GM06990 (cell line): ENCODE data around the gene OCA2.

ENCODE experiments used
- DNase-seq: peaks from one replicate; pipeline ENCODE4 v3.0.0-alpha.2; 2011; ENCODE audit not compliant: insufficient read length; ENCODE audit errors: extremely low read depth
- H3K27me3 ChIP-seq: replicated peaks from 2 replicates; pipeline ENCODE4 v1.6.0; 2011; ENCODE audit warnings: low read length; ENCODE audit not compliant: control insufficient read depth, insufficient read depth
- H3K36me3 ChIP-seq: 2 replicates; pipeline ENCODE4 v1.5.1; 2011; ENCODE audit warnings: low read length; ENCODE audit not compliant: control insufficient read depth, insufficient read depth
- H3K4me3 ChIP-seq: replicated peaks from 2 replicates; pipeline ENCODE4 v1.5.1; 2011; ENCODE audit warnings: low read depth, mild to moderate bottlenecking, control low read depth, low read length
- TF ChIP-seq, protein P1 (sequence below): IDR thresholded peaks from 2 replicates; pipeline ENCODE4 v1.5.1; 2011; ENCODE audit warnings: low read length, control low read depth, mild to moderate bottlenecking, inconsistent platforms; ENCODE audit not compliant: insufficient read depth, poor library complexity, severe bottlenecking

The OCA2 gene

DNA sequence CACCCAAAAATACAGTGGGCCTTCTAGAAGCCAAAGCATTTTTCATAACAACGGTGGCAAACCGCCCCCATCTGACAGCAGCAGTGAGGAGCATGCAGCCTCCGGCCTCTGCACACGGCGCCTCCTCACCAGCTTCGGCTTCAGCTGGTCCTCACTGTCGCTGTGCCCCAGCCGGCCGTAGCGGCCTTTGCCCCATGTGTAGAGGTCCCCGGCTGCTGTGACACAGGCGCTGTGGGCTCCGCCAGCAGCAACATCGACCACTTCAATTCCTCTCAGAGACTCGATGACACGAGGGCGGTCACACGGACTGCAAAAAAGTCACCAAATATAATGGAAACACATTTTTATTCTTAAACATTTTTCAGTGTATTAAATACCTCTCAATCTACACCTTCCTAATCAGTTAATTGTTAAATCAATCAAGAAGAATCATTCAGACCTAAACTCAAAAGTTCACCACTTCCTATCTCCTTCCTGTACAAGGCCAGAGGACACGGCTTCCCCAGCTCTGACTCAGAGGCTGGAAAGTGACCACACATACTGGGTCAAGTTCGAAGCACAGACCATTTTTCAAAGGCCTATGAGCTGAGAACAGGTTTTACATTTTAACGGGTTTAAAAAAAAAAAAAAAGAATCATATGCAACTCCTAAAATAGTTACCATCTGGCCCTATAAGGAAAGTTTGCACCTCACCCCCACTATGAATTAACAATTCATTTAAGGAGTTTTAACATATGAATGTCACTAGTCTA is 33.6 kb upstream of the OCA2 start:
- TF ChIP-seq, protein P1, sequence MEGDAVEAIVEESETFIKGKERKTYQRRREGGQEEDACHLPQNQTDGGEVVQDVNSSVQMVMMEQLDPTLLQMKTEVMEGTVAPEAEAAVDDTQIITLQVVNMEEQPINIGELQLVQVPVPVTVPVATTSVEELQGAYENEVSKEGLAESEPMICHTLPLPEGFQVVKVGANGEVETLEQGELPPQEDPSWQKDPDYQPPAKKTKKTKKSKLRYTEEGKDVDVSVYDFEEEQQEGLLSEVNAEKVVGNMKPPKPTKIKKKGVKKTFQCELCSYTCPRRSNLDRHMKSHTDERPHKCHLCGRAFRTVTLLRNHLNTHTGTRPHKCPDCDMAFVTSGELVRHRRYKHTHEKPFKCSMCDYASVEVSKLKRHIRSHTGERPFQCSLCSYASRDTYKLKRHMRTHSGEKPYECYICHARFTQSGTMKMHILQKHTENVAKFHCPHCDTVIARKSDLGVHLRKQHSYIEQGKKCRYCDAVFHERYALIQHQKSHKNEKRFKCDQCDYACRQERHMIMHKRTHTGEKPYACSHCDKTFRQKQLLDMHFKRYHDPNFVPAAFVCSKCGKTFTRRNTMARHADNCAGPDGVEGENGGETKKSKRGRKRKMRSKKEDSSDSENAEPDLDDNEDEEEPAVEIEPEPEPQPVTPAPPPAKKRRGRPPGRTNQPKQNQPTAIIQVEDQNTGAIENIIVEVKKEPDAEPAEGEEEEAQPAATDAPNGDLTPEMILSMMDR = no peak
- Histone ChIP-seq H3K27me3 (no peaks in the 10 kb centered on the region), H3K36me3 (peaks cover 8% of the 10 kb centered on the region), H3K4me3 (no peak overlapping the region)
- no peak for DNase-seq

- TF ChIP-seq, protein P1 = no peak
- Histone ChIP-seq H3K36me3 (peaks cover 10% of the 10 kb centered on the region), H3K27me3 (no peaks in the 10 kb centered on the region), H3K4me3 (no peak overlapping the region)
- no peak for DNase-seq
These were observed 32.8 kb upstream of the OCA2 start for GRCh38 chr15:28131946-28132345.

GRCh38 chr15:28131400-28131799 is 32.3 kb upstream of the OCA2 start:
- no peaks in the 10 kb centered on the region for H3K27me3 ChIP-seq
- TF ChIP-seq, protein P1 = no peak
- H3K4me3 ChIP-seq = no peak overlapping the region
- peaks cover 11% of the 10 kb centered on the region for H3K36me3 ChIP-seq
- DNase-seq = no peak

DNA sequence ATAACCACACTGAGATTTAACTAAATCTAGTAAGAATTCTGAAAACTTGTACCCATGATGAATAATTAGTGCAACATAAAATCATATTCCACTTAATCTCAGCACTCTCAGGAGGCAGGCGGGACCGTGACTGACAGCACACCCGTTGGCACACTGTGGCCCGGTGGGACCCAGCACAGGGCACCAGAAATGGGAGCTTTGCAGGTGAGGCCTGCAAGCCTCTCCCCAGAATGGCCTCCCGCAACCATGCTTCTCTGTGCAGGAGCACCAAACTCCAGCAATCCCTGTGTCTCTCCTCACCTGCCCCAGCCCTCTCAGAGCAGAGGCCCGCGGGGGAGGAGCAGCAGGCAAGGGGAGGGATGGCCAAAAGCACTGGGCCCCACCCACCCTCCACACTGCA is 31.5 kb upstream of the OCA2 start:
- H3K36me3 ChIP-seq = peaks cover 11% of the 10 kb centered on the region
- TF ChIP-seq, protein P1 = no peak

DNA sequence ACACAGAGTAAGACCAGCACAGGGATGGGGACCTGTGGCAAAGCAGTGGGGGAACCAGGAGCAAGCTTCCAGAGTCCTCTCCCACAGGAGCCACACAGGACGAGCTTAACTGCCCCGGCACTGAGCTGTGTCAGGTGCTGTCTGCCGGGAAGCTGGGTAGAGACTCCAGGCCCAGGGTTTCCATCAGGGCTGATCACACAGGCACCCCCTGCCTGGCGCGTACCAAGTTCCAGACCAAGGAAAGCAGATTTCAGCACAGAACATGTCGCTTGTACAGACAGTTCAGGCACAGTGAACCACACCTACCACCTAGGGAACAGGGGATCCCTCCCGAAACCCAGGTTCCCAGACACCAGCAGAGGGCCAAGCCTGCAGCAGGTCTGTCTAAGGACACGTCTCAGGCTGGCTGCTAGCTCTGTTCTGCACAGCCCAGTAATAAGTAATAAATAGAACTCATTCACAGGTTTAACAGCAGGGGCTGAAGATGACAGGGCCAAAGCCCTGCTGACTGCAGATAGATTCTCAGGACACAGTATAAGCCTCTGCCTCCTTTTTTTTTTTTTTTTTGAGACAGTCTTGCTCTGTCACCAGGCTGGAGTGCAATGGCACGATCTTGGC is 30.2 kb upstream of the OCA2 start:
- TF ChIP-seq, protein P1 = no peak
- Histone ChIP-seq H3K36me3 (peaks cover 13% of the 10 kb centered on the region), H3K4me3 (no peak overlapping the region), H3K27me3 (no peaks in the 10 kb centered on the region)
- DNase-seq = no peak

More for the DNA sequence above, 31.5 kb upstream of the OCA2 start:
- no peaks in the 10 kb centered on the region for H3K27me3 ChIP-seq
- H3K4me3 ChIP-seq = no peak overlapping the region
- DNase-seq = no peak

- TF ChIP-seq, protein P1 = no peak
- DNase-seq = no peak
- H3K27me3 ChIP-seq = no peaks in the 10 kb centered on the region
- peaks cover 17% of the 10 kb centered on the region for H3K36me3 ChIP-seq
- H3K4me3 ChIP-seq = no peak overlapping the region
These were observed 28.9 kb upstream of the OCA2 start for GRCh38 chr15:28128031-28128430.
